ENCODE measurements around the gene SLC34A1.

Gene SLC34A1

GRCh38 chr5:177378884-177379883 is 5.0 kb upstream of the SLC34A1 start:
- Mint-ChIP-seq H3K4me3 (no peak overlapping the region), H3K27me3 (ENCODE audit: low read depth) (peaks cover 7% of the 10 kb centered on the region), H3K4me1 (ENCODE audit: low read depth) (peaks cover 11% of the 10 kb centered on the region), H3K36me3 (ENCODE audit: low read depth) (peaks cover 6% of the 10 kb centered on the region), H3K9me3 (no peaks in the 10 kb centered on the region), H3K27ac (peak overlapping the region; percentile 29)
- DNase-seq (ENCODE audit: low spot score), result no peak

DNA sequence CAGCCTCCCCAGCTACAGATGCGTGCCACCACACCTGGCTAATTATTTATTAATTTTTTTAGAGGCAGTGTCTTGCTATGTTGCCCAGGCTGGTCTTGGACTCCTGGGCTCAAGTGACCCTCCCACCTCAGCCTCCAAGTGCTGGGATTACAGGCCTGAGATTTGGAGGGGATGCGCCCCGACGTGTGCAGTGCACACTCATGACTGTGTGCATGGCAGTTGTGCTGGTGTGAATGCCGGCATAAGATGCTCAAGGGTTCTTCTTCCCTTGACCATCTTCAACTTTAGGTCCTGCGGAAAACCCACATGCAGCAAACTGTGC is 3.5 kb upstream of the SLC34A1 start:
- Mint-ChIP-seq H3K27me3 (ENCODE audit: low read depth) (peaks cover 7% of the 10 kb centered on the region), H3K27ac (no peak overlapping the region), H3K4me1 (ENCODE audit: low read depth) (peaks cover 11% of the 10 kb centered on the region), H3K9me3 (no peaks in the 10 kb centered on the region), H3K4me3 (no peak overlapping the region), H3K36me3 (ENCODE audit: low read depth) (no peaks in the 10 kb centered on the region)
- DNase-seq (ENCODE audit: low spot score), result no peak

GRCh38 chr5:177382423-177383029 is 1.7 kb upstream of the SLC34A1 start:
- Mint-ChIP-seq H3K27me3 (ENCODE audit: low read depth) (peaks cover 7% of the 10 kb centered on the region), H3K27ac (peak overlapping the region; percentile 2), H3K9me3 (no peaks in the 10 kb centered on the region), H3K4me1 (ENCODE audit: low read depth) (peaks cover 11% of the 10 kb centered on the region), H3K36me3 (ENCODE audit: low read depth) (no peaks in the 10 kb centered on the region), H3K4me3 (no peak overlapping the region)
- no peak for DNase-seq (ENCODE audit: low spot score)

DNA sequence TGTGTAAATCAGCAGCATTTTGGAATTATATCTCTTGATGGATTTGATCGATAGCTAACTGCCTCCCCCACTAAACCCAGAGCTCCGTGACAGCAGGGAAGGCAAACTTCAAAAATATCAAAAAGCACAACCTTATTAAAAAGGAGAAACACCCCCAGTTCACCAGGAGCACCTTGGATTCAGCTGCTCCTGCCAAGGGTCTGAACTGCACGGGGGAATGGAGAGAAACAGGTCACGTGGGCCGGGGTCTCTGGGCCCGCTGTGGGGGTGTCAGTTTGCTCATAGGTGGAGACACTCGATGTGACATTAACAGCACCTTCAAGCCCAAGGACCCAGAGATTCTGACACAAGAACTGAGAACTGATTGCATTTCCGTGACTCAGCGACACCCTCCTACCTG is 1.1 kb upstream of the SLC34A1 start:
- Mint-ChIP-seq H3K27me3 (ENCODE audit: low read depth) (peaks cover 7% of the 10 kb centered on the region), H3K4me3 (no peak overlapping the region), H3K27ac (peak overlapping the region; percentile 2), H3K9me3 (no peaks in the 10 kb centered on the region), H3K36me3 (ENCODE audit: low read depth) (no peaks in the 10 kb centered on the region), H3K4me1 (ENCODE audit: low read depth) (peaks cover 11% of the 10 kb centered on the region)
- DNase-seq (ENCODE audit: low spot score), result no peak

GRCh38 chr5:177385720-177386119 is 1.5 kb downstream of the SLC34A1 start:
- Mint-ChIP-seq H3K27me3 (ENCODE audit: low read depth) (peaks cover 7% of the 10 kb centered on the region), H3K36me3 (ENCODE audit: low read depth) (no peaks in the 10 kb centered on the region), H3K27ac (no peak overlapping the region), H3K4me3 (no peak overlapping the region), H3K4me1 (ENCODE audit: low read depth) (peaks cover 26% of the 10 kb centered on the region), H3K9me3 (no peaks in the 10 kb centered on the region)
- no peak for DNase-seq (ENCODE audit: low spot score)

- Mint-ChIP-seq H3K27ac (no peak overlapping the region), H3K4me1 (ENCODE audit: low read depth) (peaks cover 31% of the 10 kb centered on the region), H3K36me3 (ENCODE audit: low read depth) (no peaks in the 10 kb centered on the region), H3K4me3 (no peak overlapping the region), H3K9me3 (no peaks in the 10 kb centered on the region), H3K27me3 (ENCODE audit: low read depth) (peaks cover 7% of the 10 kb centered on the region)
- no peak for DNase-seq (ENCODE audit: low spot score)
Measured at GRCh38 chr5:177386542-177386941, 2.3 kb downstream of the SLC34A1 start.

GRCh38 chr5:177387405-177387804 is 3.2 kb downstream of the SLC34A1 start:
- no peaks in the 10 kb centered on the region for H3K9me3 Mint-ChIP-seq
- H3K27me3 Mint-ChIP-seq (ENCODE audit: low read depth), result peaks cover 6% of the 10 kb centered on the region
- no peaks in the 10 kb centered on the region for H3K36me3 Mint-ChIP-seq (ENCODE audit: low read depth)
- peaks cover 31% of the 10 kb centered on the region for H3K4me1 Mint-ChIP-seq (ENCODE audit: low read depth)
- DNase-seq (ENCODE audit: low spot score), result no peak
- H3K27ac Mint-ChIP-seq, result no peak overlapping the region
- no peak overlapping the region for H3K4me3 Mint-ChIP-seq

DNA sequence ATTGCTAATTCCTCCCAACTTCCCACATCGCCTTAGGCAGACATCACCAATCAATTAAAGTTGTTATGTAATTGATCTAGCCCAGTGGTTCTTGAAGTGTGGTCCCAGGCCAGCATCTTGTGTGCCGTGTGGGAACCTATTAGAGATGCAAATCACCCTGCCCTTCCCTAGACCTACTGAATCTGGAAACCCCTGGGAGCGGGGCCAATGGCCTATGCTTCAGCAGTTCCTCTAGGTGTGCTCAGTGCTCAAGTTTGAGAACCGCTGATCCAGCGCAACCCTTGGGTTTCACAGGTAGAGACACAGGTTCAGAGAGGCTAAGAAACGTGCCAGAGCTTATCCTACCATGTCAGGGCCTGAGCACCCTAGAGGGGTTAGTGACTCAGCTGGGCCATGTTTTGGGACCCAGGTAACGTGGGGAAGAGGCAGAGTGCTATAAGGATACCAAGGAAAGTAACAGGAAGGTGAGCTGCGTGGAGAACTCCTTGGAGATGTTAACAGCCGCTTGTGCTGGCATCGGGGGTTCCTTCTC is 4.4 kb downstream of the SLC34A1 start:
- no peaks in the 10 kb centered on the region for H3K9me3 Mint-ChIP-seq
- no peaks in the 10 kb centered on the region for H3K36me3 Mint-ChIP-seq (ENCODE audit: low read depth)
- peaks cover 31% of the 10 kb centered on the region for H3K4me1 Mint-ChIP-seq (ENCODE audit: low read depth)
- no peak overlapping the region for H3K4me3 Mint-ChIP-seq
- no peak for DNase-seq (ENCODE audit: low spot score)
- peak overlapping the region; percentile 18 for H3K27ac Mint-ChIP-seq
- H3K27me3 Mint-ChIP-seq (ENCODE audit: low read depth), result peaks cover 4% of the 10 kb centered on the region

DNA sequence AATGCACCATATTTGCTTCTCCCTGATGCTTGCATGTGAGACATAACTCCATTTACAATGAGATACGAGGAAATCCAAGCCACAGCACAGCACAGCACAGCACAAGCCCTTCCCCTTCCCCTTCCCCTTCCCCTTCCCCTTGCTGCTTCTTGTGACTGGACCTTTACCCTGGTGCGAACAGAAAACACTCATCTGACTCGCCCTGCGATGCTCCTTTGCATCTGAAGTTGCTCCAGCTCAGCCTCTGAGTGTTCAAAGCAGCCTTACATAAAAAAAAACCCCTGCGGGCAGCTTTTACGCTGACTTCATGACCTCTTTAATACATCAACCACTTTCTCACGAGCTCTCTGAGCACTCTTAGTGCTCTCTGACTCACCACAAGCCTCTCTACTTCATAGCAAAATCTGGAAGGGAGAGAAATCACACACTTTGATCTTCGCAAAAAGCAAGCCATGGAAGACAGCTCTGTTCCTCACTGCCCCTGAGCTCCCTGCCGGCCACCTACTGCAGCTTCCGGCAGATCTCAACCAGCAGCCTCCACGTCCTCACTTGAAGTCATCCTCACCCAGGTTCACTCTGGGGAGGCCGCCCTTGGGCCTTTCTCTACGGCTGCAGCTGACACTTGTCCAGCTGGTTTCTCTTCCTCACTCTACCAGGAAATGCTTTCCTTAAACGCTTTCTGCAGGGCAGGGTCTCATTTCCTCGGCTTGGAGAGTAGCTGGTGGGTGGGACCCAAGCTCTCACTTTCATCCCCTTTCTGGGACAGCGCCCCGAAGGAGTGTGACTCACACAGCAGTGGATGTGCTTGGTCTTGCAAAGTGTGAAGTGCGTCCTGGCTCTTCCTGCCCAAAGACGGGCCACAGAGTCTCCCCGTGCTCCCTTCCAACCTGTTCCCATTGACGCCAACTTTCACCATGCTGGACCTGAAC is 5.3 kb downstream of the SLC34A1 start:
- Mint-ChIP-seq H3K4me1 (ENCODE audit: low read depth) (peaks cover 31% of the 10 kb centered on the region), H3K4me3 (peak overlapping the region; percentile 44), H3K9me3 (no peaks in the 10 kb centered on the region), H3K27me3 (ENCODE audit: low read depth) (no peaks in the 10 kb centered on the region), H3K36me3 (ENCODE audit: low read depth) (no peaks in the 10 kb centered on the region), H3K27ac (peak overlapping the region; percentile 70)
- peak; percentile 56 for DNase-seq (ENCODE audit: low spot score)

DNA sequence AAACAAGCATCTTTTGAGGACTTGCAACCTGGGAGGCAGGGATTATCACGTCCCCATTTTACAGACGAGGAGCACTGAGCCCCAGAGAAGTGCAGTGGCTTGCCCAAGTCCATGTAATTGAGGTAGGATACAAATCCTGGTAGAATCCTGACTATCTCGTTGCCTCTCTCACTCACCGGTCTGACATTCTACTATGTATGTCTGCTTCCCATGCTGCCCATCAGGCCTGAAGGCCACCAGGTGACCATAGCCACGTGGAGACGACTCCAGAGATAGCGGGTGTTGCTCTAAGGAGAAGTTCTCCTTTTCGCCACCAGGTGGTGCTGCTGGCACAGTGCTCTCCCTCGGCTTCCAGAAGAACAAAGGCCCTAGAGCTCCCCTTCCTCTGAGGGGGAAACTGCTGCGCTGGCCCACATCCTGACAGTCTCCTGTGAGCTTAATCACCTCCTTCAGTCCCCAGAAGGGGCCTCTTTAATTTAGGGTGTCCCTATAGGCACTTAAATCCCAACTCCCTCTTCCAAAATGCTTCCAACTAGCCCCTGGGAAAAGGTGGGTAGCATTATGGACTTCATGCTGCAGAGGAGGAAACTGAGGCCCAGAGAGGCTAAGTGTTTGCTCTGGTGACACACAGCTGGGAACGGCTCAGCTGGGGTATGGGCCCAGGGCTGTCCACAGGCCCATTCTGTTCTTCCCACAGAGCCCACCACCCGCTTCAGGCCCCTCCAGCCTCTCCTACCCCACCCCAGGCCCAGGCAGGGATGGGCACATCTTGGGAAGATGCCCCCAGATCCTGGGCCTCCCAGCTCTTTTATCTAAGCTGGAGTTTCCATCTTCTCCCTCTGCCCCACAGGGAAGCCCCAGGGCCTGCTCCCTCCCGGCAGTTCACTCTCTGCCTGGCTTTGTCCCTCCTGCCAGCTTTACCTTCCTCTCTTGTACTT is 6.4 kb downstream of the SLC34A1 start:
- H3K27me3 Mint-ChIP-seq (ENCODE audit: low read depth), result peaks cover 3% of the 10 kb centered on the region
- peak; percentile 82 for DNase-seq (ENCODE audit: low spot score)
- no peaks in the 10 kb centered on the region for H3K36me3 Mint-ChIP-seq (ENCODE audit: low read depth)
- H3K4me1 Mint-ChIP-seq (ENCODE audit: low read depth), result peaks cover 31% of the 10 kb centered on the region
- H3K9me3 Mint-ChIP-seq, result no peaks in the 10 kb centered on the region
- peak overlapping the region; percentile 37 for H3K4me3 Mint-ChIP-seq
- H3K27ac Mint-ChIP-seq, result peak overlapping the region; percentile 50

GRCh38 chr5:177392765-177393164 is 8.5 kb downstream of the SLC34A1 start:
- no peak overlapping the region for H3K27ac Mint-ChIP-seq

GRCh38 chr5:177393206-177393765 is 9.1 kb downstream of the SLC34A1 start:
- Mint-ChIP-seq H3K4me1 (ENCODE audit: low read depth) (peaks cover 30% of the 10 kb centered on the region), H3K36me3 (ENCODE audit: low read depth) (no peaks in the 10 kb centered on the region), H3K27ac (no peak overlapping the region), H3K27me3 (ENCODE audit: low read depth) (peaks cover 5% of the 10 kb centered on the region), H3K4me3 (no peak overlapping the region), H3K9me3 (no peaks in the 10 kb centered on the region)
- DNase-seq (ENCODE audit: low spot score), result no peak

More at GRCh38 chr5:177392765-177393164, 8.5 kb downstream of the SLC34A1 start:
- Mint-ChIP-seq H3K9me3 (no peaks in the 10 kb centered on the region), H3K36me3 (ENCODE audit: low read depth) (no peaks in the 10 kb centered on the region), H3K4me1 (ENCODE audit: low read depth) (peaks cover 31% of the 10 kb centered on the region), H3K4me3 (no peak overlapping the region), H3K27me3 (ENCODE audit: low read depth) (peaks cover 5% of the 10 kb centered on the region)
- DNase-seq (ENCODE audit: low spot score), result no peak

All from T-helper 2 cell treated with Interferon-gamma antibody and Interleukin-4, amounts not matched to agents 5 μg/mL and 100 μg/mL, for 36 hours (primary cell).